Ammon's horn (tissue), 1 donor: ENCODE measurements around the gene OR2B2.

Experiments used
- DNase-seq: peaks from one replicate; pipeline ENCODE4 v3.0.0-alpha.2; 2016; ENCODE audit warnings: low spot score

Gene OR2B2

DNA sequence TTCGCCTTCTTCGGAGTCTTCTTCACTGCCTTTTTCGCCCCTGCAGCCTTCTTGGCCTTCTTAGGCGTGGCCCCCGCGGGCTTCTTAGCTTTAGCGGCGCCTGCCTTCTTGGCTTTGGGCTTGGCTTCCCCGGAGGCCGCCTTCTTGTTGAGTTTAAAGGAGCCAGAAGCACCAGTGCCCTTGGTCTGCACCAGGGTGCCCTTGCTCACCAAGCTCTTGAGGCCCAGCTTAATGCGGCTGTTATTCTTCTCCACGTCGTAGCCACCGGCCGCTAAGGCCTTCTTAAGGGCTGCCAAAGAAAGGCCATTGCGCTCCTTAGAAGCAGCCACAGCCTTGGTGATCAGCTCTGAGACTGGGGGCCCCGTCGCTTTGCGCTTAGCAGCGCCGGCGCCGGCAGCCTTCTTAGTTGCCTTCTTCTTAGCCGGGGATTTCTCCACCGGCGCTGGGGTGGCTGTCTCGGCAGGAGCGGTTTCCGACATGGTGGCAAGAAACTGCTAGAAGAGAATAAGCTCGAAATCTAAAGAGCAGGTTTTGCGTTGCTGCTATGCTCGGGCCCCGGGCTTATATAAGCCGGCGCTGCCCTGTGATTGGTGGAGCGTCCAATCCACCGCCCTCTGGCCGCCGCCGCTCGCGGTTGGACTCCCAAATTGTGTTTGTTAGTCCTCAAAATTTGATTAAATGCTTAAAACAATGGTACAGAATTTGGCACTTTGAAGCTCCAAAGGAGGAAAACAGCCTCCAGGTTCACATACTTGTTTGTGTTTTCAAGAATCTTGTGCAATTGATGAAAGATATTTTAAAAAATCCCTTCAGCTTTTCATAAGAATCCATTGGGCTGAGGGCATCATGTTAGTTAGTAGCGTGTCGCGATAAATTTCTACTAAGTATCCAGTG, 44.9 kb downstream of the OR2B2 start:
- peak; percentile 44 for DNase-seq

DNA sequence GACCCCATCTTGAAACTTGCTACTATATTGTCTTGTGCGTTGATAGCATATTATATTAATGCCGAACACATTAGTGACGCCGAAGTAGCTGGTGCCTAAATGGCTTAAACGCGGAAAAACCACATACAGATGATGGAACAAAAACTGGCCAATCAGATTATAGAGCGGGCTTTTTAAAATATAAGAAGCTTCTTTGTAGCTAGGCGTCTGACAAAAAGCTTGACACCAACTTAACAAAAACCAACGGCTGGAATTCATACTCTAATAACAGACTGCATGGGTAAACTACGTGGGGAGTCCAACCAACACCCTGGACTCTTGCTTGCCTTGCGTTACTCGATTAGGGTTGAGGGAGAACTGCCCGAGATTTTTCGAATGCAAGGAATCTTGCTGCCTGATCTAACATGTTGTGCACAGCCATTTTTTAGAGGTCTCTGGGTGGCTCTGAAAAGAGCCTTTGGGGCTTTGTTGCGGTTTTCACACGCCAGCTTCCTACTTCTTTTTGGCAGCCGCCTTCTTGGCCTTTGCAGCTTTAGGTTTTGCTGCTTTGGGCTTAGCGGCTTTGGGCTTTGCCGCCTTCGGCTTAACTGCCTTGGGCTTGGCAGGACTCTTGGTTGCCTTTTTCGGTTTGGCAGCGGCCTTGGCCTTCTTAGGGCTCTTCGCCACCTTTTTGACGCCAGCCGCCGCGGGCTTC, 45.7 kb downstream of the OR2B2 start:
- peak; percentile 7 for DNase-seq

- DNase-seq: peak; percentile 3
Measured at GRCh38 chr6:27865850-27866356, 46.3 kb downstream of the OR2B2 start.

- peak; percentile 87 for DNase-seq
Measured at GRCh38 chr6:27864906-27865849, 47.0 kb downstream of the OR2B2 start.

GRCh38 chr6:27863962-27864905, 48.0 kb downstream of the OR2B2 start:
- no peak for DNase-seq

GRCh38 chr6:27862396-27863066, 49.7 kb downstream of the OR2B2 start:
- DNase-seq: peak; percentile 63

DNA sequence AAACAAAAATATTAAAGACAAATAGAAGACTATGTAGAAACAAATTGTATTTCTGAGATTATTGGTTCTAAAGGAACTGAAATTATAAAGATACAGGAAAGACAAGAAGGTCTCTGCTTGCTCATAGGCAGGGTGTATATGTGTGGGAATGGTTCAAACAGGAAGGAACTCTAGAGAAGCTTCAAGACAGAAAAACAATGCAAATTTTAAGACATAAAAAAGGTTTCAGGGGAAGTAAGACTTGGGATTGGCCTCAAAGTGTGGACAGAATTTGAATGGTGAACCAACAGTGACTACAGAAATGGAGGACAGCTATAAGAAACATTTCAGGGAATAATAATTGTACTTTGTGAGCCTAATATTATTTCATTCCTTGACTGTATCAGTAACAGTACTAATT, 50.3 kb downstream of the OR2B2 start:
- no peak for DNase-seq

DNA sequence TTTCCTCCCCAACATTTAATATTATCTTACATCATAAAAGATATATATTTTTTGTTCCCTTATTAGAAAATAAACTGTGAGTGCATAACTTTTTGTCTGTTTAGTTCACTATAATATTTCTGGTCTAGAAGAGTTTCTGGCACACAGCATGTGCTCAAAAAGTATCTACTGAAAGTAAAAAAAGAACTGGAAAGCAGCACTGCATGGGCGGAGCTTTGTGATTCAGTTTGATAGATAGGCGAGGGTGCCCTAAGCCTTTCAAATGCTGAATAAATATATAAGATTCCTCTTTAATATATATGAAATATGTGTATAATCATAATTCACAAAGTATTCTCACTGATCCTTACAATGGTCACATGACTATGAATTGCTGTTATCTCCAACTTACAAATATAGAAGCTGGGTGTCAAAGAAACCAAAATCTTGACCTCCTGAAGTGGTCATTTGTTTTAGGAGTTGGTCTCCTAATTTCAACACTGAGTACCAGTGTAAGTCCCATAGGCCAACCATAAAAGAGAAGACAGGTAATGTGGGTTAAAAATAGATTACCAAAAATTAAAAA, 50.8 kb downstream of the OR2B2 start:
- no peak for DNase-seq
